ENCODE measurements around the gene ENTPD7.
"Not testable (repeated sequence)": the region's sequence is repeated elsewhere in the genome, so short reads cannot be mapped to it uniquely, and the experiment has no call there.

ENTPD7 gene

GRCh38 chr10:99731306-99732032 is 72.2 kb downstream of the ENTPD7 start:
- Histone ChIP-seq H2BK5ac (ENCODE audit: low read length) (no peak overlapping the region), H2BK15ac (ENCODE audit: low read length) (no peak overlapping the region), H3K27ac (replicated peaks; ENCODE audit: low read length) (peak overlapping the region; percentile 68), H3K18ac (ENCODE audit: low read length) (peak overlapping the region; percentile 48), H3K14ac (ENCODE audit: low read length) (no peak overlapping the region), H3K79me1 (ENCODE audit: low read depth, low read length) (peaks cover 3% of the 10 kb centered on the region), H3K9ac (ENCODE audit: low read depth, low read length, poor library complexity) (peak overlapping the region; percentile 87), H3K23ac (ENCODE audit: low read depth, low read length, poor library complexity) (no peak overlapping the region), H4K8ac (ENCODE audit: low read depth, low read length) (no peak overlapping the region), H3K36me3 (replicated peaks in 1 of 2; ENCODE audit: control insufficient read depth in 2 of 2, insufficient read depth in 2 of 2, low read length in 2 of 2) (peaks cover 6 to 38% of the 10 kb centered on the region in 2 donors), H2BK120ac (ENCODE audit: low read depth, low read length) (no peak overlapping the region), H2AFZ (ENCODE audit: low read length) (peak overlapping the region; percentile 92), H3K27me3 (ENCODE audit: control insufficient read depth in 3 of 3, insufficient read depth in 3 of 3, low read depth in 1 of 3, low read length in 3 of 3) (no peaks in the 10 kb centered on the region), H3K4me3 (ENCODE audit: low read length in 2 of 2) (peak overlapping the region; percentile 83 to 88), H4K91ac (ENCODE audit: low read depth, low read length, poor library complexity) (no peak overlapping the region), H3K9me3 (replicated peaks in 1 of 2; ENCODE audit: control insufficient read depth in 2 of 2, insufficient read depth in 1 of 2, low read depth in 1 of 2, low read length in 2 of 2) (no peaks in the 10 kb centered on the region), H2AK5ac (ENCODE audit: low read depth, low read length) (no peak overlapping the region), H3K4me1 (ENCODE audit: control insufficient read depth in 2 of 2, insufficient read depth in 1 of 2, low read depth in 1 of 2, low read length in 2 of 2) (peaks cover 0 to 3% of the 10 kb centered on the region in 2 donors), H3K4ac (ENCODE audit: low read length) (no peak overlapping the region), H2BK12ac (ENCODE audit: low read length) (no peak overlapping the region), H3K4me2 (ENCODE audit: insufficient read depth, low read length, poor library complexity, severe bottlenecking) (peak overlapping the region; percentile 48)
- no peak for DNase-seq (ENCODE audit: low spot score)
- WGBS, 2 donors (ENCODE audit: extremely low coverage in 2 of 2, insufficient read length in 2 of 2, insufficient replicate concordance in 1 of 2): no CpG with 5 or more reads among the region's 16 CpGs

DNA sequence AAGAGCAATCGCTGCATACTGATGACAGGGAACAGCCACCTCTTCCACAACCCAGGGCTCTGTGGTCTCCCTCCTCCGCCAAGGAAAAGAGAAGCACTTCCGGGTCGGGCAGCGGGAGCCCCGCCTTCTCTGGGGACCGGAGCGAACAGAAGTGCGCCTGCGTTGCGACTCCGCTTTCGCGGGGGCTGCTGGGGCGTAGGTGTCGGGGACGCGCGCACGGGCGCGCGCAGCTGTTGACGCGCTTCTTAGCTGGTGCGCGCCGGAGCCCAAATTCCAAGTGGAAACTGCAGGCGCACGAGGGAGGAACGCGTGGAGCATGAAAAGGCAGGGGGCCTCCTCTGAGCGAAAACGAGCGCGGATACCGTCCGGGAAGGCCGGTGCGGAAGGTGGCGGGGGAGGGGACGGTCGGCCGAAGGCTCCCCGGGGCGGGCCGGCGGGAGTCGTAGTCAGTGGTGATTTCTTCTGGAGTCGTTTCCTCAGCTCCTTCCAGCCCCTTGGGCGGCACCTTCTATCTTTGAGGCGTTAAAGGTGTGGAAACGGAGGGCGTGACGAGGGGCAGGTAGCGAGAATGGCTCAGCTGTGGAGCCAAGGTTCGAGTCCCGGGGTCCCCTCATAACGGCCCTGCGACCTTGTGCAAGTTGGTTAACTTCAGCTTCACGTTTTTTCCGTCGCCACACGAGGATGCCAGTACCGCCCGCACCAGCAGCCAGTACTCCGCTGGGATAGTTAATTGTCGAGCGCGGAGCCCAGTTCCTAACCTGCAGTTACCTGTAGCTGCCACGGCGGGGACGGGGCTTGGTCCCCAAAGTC is 72.9 kb downstream of the ENTPD7 start, which contains the start of the genes COX15 and CUTC:
Gene COX15, minus strand, starts transcription at position 95 of the 810 bp plus-strand sequence. Its CDS starts 78 bp downstream, at position 17.
Gene CUTC, plus strand, starts transcription at position 202 of the 810 bp plus-strand sequence. Its CDS starts 115 bp downstream, at position 317.
- no peaks in the 10 kb centered on the region for H3K27me3 ChIP-seq (ENCODE audit: control insufficient read depth in 3 of 3, insufficient read depth in 3 of 3, low read depth in 1 of 3, low read length in 3 of 3)
- H3K4me3 ChIP-seq (ENCODE audit: low read length in 2 of 2): peak within 1 kb of the TSS; percentile 83 to 88
- H4K8ac ChIP-seq (ENCODE audit: low read depth, low read length): no peak within 1 kb of the TSS
- H3K4me2 ChIP-seq (ENCODE audit: insufficient read depth, low read length, poor library complexity, severe bottlenecking): peak within 1 kb of the TSS; percentile 48
- WGBS, 2 donors (ENCODE audit: extremely low coverage in 2 of 2, insufficient read length in 2 of 2, insufficient replicate concordance in 1 of 2): no CpG with 5 or more reads among the region's 73 CpGs
- peaks cover 5 to 39% of the 10 kb centered on the region in 2 donors for H3K36me3 ChIP-seq (replicated peaks in 1 of 2; ENCODE audit: control insufficient read depth in 2 of 2, insufficient read depth in 2 of 2, low read length in 2 of 2)
- H3K27ac ChIP-seq (replicated peaks; ENCODE audit: low read length): peak within 1 kb of the TSS; percentile 78
- no peak within 1 kb of the TSS for H3K14ac ChIP-seq (ENCODE audit: low read length)
- H2BK5ac ChIP-seq (ENCODE audit: low read length): no peak within 1 kb of the TSS
- H2BK120ac ChIP-seq (ENCODE audit: low read depth, low read length): no peak within 1 kb of the TSS
- H3K4me1 ChIP-seq (ENCODE audit: control insufficient read depth in 2 of 2, insufficient read depth in 1 of 2, low read depth in 1 of 2, low read length in 2 of 2): peaks cover 0 to 3% of the 10 kb centered on the region in 2 donors
- H3K18ac ChIP-seq (ENCODE audit: low read length): peak within 1 kb of the TSS; percentile 90
- H2BK15ac ChIP-seq (ENCODE audit: low read length): no peak within 1 kb of the TSS
- peak within 1 kb of the TSS; percentile 83 for H3K23ac ChIP-seq (ENCODE audit: low read depth, low read length, poor library complexity)
- DNase-seq (ENCODE audit: low spot score): peak; percentile 95
- peak within 1 kb of the TSS; percentile 98 for H3K9ac ChIP-seq (ENCODE audit: low read depth, low read length, poor library complexity)
- H4K91ac ChIP-seq (ENCODE audit: low read depth, low read length, poor library complexity): no peak within 1 kb of the TSS
- H2BK12ac ChIP-seq (ENCODE audit: low read length): no peak within 1 kb of the TSS
- peaks cover 0 to 5% of the 10 kb centered on the region in 2 donors for H3K9me3 ChIP-seq (replicated peaks in 1 of 2; ENCODE audit: control insufficient read depth in 2 of 2, insufficient read depth in 1 of 2, low read depth in 1 of 2, low read length in 2 of 2)
- peak within 1 kb of the TSS; percentile 92 for H2AFZ ChIP-seq (ENCODE audit: low read length)
- H3K79me1 ChIP-seq (ENCODE audit: low read depth, low read length): peaks cover 3% of the 10 kb centered on the region
- peak within 1 kb of the TSS; percentile 86 for H2AK5ac ChIP-seq (ENCODE audit: low read depth, low read length)
- H3K4ac ChIP-seq (ENCODE audit: low read length): no peak within 1 kb of the TSS

- Histone ChIP-seq H3K9ac (ENCODE audit: low read depth, low read length, poor library complexity) (no peak overlapping the region), H4K8ac (ENCODE audit: low read depth, low read length) (no peak overlapping the region), H4K91ac (ENCODE audit: low read depth, low read length, poor library complexity) (no peak overlapping the region), H2BK5ac (ENCODE audit: low read length) (no peak overlapping the region), H2BK15ac (ENCODE audit: low read length) (no peak overlapping the region), H2BK12ac (ENCODE audit: low read length) (no peak overlapping the region), H3K14ac (ENCODE audit: low read length) (no peak overlapping the region), H2AFZ (ENCODE audit: low read length) (no peak overlapping the region), H3K18ac (ENCODE audit: low read length) (no peak overlapping the region), H2AK5ac (ENCODE audit: low read depth, low read length) (no peak overlapping the region), H3K27ac (replicated peaks; ENCODE audit: low read length) (no peak overlapping the region), H2BK120ac (ENCODE audit: low read depth, low read length) (no peak overlapping the region), H3K4me1 (ENCODE audit: control insufficient read depth in 2 of 2, insufficient read depth in 1 of 2, low read depth in 1 of 2, low read length in 2 of 2) (peaks cover 0 to 3% of the 10 kb centered on the region in 2 donors), H3K4ac (ENCODE audit: low read length) (no peak overlapping the region), H3K79me1 (ENCODE audit: low read depth, low read length) (peaks cover 3% of the 10 kb centered on the region), H3K27me3 (ENCODE audit: control insufficient read depth in 3 of 3, insufficient read depth in 3 of 3, low read depth in 1 of 3, low read length in 3 of 3) (no peaks in the 10 kb centered on the region), H3K23ac (ENCODE audit: low read depth, low read length, poor library complexity) (no peak overlapping the region), H3K4me3 (ENCODE audit: low read length in 2 of 2) (no peak overlapping the region), H3K9me3 (replicated peaks in 1 of 2; ENCODE audit: control insufficient read depth in 2 of 2, insufficient read depth in 1 of 2, low read depth in 1 of 2, low read length in 2 of 2) (peaks cover 0 to 7% of the 10 kb centered on the region in 2 donors), H3K36me3 (replicated peaks in 1 of 2; ENCODE audit: control insufficient read depth in 2 of 2, insufficient read depth in 2 of 2, low read length in 2 of 2) (peaks cover 6 to 36% of the 10 kb centered on the region in 2 donors), H3K4me2 (ENCODE audit: insufficient read depth, low read length, poor library complexity, severe bottlenecking) (no peak overlapping the region)
- WGBS, 2 donors (ENCODE audit: extremely low coverage in 2 of 2, insufficient read length in 2 of 2, insufficient replicate concordance in 1 of 2): no CpG with 5 or more reads among the region's 8 CpGs
- no peak for DNase-seq (ENCODE audit: low spot score)
Observed at GRCh38 chr10:99733366-99733765, 74.1 kb downstream of the ENTPD7 start.

DNA sequence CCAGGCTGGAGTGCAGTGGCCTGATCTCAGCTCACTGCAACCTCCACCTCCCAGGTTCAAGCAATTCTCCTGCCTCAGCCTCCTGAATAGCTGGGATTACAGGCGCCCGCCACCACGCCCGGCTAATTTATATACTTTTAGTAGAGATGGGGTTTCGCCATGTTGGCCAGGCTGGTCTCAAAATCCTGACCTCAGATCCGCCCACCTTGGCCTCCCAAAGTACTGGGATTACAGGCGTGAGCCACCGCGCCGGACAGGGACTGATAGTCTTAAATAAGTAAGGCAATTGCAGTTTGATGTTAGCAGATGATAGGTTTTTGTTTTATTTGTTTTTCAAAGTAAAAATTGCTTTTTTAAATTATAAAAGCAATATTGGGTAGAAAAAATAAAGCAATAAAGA is 74.8 kb downstream of the ENTPD7 start:
- not testable (repeated sequence) for H3K79me1 ChIP-seq (ENCODE audit: low read depth, low read length); H2AK5ac ChIP-seq (ENCODE audit: low read depth, low read length); H2BK120ac ChIP-seq (ENCODE audit: low read depth, low read length); H3K18ac ChIP-seq (ENCODE audit: low read length); H3K27me3 ChIP-seq (ENCODE audit: control insufficient read depth in 3 of 3, insufficient read depth in 3 of 3, low read depth in 1 of 3, low read length in 3 of 3); H3K27ac ChIP-seq (replicated peaks; ENCODE audit: low read length); H4K8ac ChIP-seq (ENCODE audit: low read depth, low read length); H3K4ac ChIP-seq (ENCODE audit: low read length); H3K4me1 ChIP-seq (ENCODE audit: control insufficient read depth in 2 of 2, insufficient read depth in 1 of 2, low read depth in 1 of 2, low read length in 2 of 2); H3K9ac ChIP-seq (ENCODE audit: low read depth, low read length, poor library complexity); H3K4me2 ChIP-seq (ENCODE audit: insufficient read depth, low read length, poor library complexity, severe bottlenecking); H2BK5ac ChIP-seq (ENCODE audit: low read length); H3K4me3 ChIP-seq (ENCODE audit: low read length in 2 of 2); H2BK12ac ChIP-seq (ENCODE audit: low read length); DNase-seq (ENCODE audit: low spot score); H2BK15ac ChIP-seq (ENCODE audit: low read length); H4K91ac ChIP-seq (ENCODE audit: low read depth, low read length, poor library complexity); H3K14ac ChIP-seq (ENCODE audit: low read length); H3K23ac ChIP-seq (ENCODE audit: low read depth, low read length, poor library complexity); H2AFZ ChIP-seq (ENCODE audit: low read length)
- H3K36me3 ChIP-seq (replicated peaks in 1 of 2; ENCODE audit: control insufficient read depth in 2 of 2, insufficient read depth in 2 of 2, low read length in 2 of 2): peaks cover 6 to 36% of the 10 kb centered on the region in 2 donors
- H3K9me3 ChIP-seq (replicated peaks in 1 of 2; ENCODE audit: control insufficient read depth in 2 of 2, insufficient read depth in 1 of 2, low read depth in 1 of 2, low read length in 2 of 2): peaks cover 0 to 12% of the 10 kb centered on the region in 2 donors
- WGBS, 2 donors (ENCODE audit: extremely low coverage in 2 of 2, insufficient read length in 2 of 2, insufficient replicate concordance in 1 of 2): no CpG with 5 or more reads among the region's 10 CpGs

Measured in neuronal stem cell (in vitro differentiated cells).